Posterior cingulate gyrus (tissue), 11 donors: ENCODE data around the gene GNG4.
"Not testable (repeated sequence)": the region's sequence is repeated elsewhere in the genome, so short reads cannot be mapped to it uniquely, and the experiment has no call there.

Source experiments
- DNase-seq, 10 donors: peaks; one replicate each; pipeline versions ENCODE4 v3.0.0 to v3.0.0-alpha.2; 2020 to 2021; ENCODE audit warnings: mixed read lengths in 3 of 10
- intact Hi-C: fragments of 100-400 bp; cut with DNase I; formaldehyde crosslinking; loops from one replicate; pipeline ENCODE4 v1.15.1; 2023

The GNG4 gene

DNA sequence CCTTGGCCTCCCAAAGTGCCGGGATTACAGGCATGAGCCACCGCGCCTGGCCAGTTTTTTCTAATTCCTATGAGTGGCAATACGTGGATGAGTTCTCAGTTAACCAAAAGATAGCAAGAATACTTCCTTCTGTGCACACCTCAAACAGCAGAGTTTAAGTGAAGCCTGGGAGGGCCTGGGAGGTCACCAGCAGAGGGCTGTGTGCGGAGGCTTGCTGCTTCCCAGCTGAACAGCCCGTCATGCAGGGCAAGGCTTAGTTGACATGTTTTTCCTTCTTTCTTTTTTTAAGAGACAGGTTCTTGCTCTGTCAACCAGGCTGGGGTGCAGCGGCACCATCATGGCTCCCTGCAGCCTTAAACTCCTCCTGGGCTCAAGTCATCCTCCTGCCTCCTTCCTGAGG lies 17.8 kb downstream of the GNG4 start:
- intact Hi-C loops = no loop called here
- DNase-seq = no peak

DNA sequence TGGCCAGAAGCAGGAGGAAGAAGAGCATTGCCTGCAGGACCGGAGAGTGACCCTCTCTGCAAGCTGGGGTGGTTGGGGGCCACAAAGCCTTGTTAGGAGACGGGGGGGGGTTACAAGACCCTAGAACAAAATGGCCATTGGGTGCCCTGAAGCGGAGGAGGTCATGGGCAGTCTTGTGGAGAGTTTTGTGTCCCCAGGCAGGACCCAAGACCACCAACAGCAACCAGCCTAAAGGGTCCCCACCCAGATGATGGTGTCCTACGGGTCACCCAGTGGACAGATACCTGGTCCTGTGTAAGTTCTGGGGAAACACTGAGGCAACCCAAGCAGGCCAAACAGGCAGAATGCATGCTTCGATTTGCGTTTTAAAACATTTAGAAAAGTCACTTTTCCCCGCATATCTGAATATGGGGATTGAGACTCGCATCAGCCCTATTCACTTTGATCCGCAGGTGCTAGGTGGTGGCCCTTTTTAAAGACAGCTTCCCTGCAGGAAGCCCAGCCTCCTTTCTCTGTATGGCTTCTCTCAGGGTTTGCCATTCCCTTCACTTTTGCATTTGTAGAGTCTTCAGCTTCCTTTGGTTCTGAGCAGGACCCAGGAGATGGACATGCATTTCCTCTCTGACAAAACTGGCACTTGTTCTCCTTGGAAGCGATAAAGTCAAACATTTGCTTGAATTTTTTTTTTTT lies 21.1 kb downstream of the GNG4 start:
- DNase-seq = peak in 1 of 10 donors; percentile 61
- intact Hi-C loops = no loop called here

DNA sequence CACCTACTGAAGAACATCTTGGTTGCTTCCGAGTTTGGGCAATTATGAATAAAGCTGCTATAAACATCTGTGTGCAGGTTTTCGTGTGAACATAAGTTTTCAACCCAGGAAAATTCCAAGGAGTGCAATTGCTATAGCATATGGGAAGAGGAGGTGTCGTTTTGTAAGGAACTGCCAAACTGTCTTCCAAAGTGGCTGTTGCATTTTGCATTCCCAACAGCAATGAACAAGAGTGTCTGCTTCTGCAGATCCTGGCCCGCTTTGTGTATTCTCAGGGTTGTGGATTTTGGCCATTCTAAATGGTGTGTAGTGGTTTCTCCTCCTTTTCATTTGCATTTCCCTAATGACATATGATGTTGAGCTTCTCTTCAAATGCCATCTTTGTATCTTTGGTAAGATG lies 23.8 kb downstream of the GNG4 start:
- peak in 1 of 10 donors; percentile 58 for DNase-seq
- intact Hi-C loops = no loop called here

DNA sequence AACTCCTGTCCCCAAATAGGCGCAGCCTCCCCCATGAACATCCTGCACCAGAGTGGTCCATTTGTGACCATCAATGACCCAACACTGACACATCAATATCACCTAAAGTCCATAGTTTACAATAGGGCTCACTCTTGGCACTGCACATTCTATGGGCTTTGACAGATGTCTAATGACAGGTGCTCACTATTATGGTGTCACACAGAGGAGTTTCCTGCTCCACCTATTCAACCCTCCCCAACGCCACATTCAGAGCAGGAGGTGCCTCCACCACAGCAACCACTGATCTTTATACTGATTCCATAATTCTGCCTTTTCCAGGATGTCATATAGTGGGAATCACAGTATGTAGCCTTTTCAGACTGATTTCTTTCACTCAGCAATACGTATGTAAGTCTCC lies 24.2 kb downstream of the GNG4 start:
- intact Hi-C loops = no loop called here
- DNase-seq = peak in 1 of 10 donors; percentile 5

DNA sequence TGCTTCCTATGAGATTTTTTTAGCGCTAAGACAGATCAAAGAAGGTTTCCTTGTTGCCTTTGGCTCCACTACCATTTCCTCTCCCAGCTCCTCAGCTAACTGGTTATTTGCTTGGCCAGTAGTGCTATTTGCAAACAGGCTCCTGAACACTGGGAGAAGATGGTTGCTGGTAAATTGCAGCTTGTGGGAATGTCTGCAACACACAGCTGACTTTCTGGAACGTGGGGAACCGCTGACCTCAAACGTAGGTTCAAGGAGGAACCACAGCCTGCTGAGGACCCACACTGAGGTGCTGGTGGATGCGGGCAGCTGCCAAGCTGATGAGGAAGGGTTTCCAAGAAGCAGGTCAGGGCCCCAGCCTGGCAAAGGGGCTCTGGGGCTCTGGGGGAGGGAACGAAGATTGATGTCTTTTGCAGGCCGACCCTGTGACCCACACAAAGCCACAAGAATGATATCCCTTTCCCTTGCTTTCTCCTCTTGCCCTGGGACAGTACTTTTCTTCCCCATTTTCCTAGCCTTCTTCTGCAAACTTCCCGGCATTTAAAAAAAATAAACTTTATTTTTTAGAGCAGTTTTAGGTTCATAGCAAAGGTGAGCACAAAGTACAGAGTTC lies 24.8 kb downstream of the GNG4 start:
- intact Hi-C loops = no loop called here
- peak in 1 of 10 donors; percentile 75 for DNase-seq

DNA sequence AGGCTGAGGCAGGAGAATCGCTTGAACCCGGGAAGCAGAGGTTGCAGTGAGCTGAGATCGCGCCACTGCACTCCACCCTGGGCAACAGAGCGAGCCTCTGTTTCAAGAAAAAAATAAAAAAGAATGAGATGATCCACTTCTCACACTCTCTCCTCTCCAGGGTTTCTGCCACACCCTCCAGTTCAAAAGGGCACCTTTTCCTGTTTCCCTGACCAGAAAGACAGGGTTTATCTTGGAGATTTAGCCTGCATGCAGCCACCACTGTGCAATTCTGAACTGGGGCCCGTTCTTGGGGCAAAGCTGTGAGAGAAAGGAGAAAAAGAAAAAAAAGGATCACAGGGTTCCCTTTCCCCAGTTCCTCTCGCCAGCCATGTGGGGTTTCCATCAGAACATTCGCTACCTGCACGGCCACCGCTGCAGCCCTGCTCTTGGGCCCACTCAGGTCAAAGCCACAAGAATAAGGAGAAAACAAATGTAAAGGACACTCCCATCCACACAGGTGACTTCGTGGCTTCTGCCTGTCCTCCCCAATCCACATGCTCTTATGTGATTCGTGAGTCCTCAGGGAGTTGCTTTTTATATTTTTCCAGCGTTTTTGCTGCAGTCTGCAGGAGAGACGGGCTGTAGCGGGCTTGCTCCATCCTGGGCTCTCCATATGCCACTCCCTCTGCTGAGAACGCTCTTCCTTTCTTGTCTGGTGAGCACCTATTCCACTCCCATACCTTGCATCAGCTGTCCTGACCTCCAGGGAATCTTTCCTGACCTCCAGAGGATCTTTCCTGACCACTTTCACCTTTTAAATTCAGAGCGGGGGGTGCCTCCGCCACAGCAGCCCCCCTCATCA lies 26.4 kb downstream of the GNG4 start:
- intact Hi-C loops = no loop called here
- peak in 1 of 10 donors; percentile 62 for DNase-seq

DNA sequence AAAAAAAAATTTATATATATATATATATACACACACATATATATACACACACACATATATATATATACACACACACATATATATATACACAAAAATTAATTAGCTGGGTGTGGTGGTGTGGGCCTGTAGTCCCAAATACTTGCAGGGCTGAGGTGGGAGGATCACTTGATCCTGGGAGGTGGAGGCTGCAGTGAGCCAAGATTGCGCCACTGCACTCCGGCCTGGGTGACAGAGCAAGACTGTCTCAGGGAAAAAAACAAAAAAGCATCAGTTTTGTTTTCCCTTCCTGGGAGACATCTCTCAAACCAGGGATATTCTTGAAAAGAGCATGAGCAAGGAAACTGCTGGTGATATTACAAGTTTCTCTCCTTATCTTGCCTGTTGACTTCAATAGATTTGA lies 30.4 kb downstream of the GNG4 start:
- DNase-seq, intact Hi-C loops: not testable (repeated sequence)

DNA sequence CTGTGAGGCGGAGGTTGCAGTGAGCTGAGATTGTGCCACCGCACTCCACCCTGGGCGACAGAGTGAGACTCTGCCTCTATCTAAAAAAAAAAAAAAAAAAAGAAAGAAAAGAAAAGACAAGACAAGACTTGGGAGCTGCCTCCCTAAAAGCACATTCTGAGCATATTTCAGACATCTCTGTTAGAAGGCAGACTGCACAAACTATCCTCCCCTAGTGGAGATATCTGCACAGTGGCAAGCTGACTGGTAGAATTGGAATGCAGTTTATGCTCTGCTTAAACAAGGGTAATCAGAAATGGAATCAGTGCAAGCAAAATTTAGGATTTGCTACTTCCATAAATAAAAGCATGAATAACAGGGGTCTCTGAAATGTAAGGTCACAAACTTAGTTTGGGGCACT lies 31.8 kb downstream of the GNG4 start:
- intact Hi-C loops = no loop called here
- DNase-seq = no peak

DNA sequence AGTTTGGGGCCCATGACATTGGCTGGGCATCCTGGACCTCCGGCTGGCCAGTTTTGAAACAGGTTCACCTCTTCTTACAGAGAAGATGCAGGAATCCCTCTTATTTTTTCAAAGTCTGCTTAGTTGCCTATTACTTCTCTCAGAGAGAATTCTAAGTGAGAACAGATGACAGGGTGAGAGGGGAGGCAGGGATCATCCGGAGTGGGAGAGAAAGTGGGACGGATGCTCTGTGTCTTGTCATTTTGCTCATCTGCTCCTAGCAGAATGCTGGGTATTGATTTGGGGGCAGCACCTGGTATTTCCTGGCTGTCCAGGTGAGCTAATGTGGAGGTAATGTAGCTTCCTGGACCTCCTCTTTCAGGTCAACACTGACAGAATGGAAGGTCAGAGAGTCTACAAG lies 32.4 kb downstream of the GNG4 start:
- intact Hi-C loops = no loop called here
- DNase-seq = peak in 1 of 10 donors; percentile 12

DNA sequence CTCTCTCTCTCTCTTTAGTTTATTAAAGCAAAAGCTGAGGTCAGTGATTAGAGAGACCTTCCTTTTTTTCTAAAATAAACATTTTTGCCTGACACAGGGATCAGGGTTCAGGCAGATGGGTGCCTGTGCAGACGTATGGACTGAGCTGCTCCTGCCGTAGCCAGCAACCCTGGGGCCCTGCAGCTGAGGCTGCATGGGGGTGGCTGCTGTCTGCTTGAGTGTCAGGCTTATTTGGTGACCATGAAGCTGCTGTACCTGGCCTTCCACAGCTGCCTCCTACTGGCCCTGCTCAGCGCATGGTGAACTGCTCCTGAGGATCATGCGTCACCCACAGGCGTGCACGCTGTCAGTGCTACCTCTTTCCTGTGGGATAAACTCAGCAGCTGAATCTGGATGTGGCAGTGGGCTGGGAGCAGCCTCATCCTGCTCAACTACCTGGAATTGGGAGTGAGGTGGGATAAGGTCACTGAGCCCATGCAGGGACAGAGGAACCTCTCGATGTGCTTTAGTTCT lies 35.1 kb downstream of the GNG4 start:
- intact Hi-C loops = no loop called here

DNA sequence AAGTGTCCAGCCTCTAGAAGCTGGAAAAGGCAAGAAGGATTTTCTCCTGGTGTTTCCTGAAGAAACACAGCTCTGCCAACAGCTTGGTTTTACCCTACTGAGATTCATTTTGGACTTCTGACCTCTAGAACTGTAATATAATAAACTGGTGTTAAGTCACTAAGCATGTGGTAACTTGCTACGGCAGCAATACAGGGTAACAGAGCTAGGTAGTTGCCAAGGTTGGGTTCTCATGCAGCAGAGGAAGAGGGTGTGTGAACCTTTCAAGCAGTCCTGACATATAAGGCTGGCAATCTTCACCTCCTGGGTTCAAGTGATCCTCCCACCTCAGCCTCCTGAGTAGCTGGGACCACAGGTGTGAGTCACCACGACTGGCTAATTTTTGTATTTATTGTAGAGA lies 36.0 kb downstream of the GNG4 start:
- DNase-seq = no peak
- intact Hi-C loops = no loop called here

More for the DNA sequence above, 35.1 kb downstream of the GNG4 start:
- DNase-seq = peak in 1 of 10 donors; percentile 60

DNA sequence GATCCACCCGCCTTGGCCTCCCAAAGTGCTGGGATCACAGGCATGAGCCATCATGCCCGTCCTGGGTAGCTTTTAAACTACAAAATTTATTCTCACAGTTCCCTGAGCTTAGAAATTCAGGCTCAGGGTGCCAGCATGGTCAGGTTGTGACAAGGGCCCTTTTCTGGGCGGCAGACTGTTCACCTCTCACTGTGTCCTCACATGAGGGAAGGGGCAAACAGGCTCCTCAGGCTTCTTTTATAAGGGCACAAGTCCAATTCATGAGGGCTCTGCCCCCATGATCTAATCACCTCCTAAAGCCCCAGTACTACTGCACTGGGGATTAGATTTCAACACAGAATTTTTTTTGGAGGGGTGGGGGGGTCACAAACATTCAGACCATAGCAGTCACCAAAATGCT lies 36.8 kb downstream of the GNG4 start:
- peak in 1 of 10 donors; percentile 21 for DNase-seq
- intact Hi-C loops = no loop called here

DNA sequence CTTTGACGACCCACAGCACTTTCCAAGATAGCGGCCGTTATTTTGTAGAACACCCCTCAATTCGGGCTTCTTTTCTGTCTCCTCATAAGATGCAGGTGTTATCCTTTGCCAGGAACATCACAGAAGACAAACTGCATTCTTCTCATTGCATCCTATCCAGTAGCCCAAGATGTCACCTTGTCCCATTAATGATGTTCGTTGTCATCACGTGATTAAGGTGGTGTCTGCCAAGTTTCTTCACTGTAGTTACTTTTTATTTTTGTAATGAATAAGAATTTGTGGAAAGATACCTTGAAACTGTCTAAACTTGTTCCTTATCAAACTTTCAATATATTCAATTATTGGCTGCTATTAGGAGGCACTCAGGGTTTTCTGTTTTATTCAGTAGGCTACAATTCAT lies 39.4 kb downstream of the GNG4 start:
- intact Hi-C loops = no loop called here
- DNase-seq = peak in 1 of 10 donors; percentile 4

DNA sequence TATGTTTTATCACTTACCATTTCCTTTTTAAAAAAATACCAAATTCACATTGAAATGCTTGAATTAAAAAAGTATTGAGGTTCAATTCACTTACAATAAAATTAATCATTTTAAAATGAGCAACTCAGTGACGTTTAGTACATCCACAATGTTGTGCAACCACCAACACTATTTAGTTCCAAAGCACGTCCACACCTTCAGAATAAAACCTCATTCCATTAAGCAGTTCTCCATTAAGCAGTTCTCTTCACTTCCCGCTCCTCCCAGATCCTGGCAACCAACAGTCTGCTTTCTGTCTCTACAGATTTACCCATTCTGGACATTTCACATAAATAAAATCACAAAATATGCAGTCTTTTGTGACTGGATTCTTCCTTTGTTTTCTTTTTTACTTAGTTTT lies 41.3 kb downstream of the GNG4 start:
- intact Hi-C loops = no loop called here
- no peak for DNase-seq

DNA sequence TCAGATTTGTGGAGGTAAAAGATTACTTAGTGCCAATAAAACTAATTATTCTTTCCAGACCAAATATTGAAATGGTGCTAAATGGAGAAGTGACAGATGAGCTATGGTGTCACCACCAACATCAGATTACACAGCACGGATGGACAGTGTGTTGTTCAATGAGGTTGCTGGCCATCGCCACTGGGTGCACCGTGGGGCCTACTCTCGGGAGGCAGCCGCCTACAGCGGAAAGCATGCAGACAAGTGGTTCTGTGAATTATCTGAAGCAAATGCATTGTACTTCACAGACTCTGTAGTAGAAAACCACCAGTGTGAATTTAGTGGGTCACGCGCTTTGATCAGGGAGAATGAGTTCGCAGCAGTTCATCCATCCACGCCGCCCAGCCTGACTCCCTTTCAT lies 42.3 kb downstream of the GNG4 start:
- intact Hi-C loops = no loop called here

DNA sequence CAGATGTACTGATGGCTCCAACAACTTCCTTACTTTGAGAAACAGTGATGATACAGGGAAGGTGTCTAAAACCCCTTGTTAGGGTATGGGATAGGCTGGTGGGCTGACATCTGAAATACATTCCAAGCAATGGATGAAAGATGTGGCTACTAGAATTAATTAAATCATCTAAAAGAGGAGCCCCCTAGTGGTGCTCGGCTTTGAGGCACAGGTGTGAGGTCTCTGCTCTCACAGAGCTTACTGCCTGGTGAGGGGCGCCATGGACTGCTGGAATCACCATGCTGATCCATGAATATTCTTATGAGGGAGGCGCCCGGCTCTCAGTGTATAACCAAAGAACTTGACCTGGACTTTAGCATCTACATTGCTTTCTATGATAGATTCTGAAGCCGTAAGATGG lies 48.5 kb downstream of the GNG4 start:
- peak in 2 of 10 donors; percentile 19 to 68 for DNase-seq
- intact Hi-C loops = no loop called here

More for the DNA sequence above, 42.3 kb downstream of the GNG4 start:
- DNase-seq = peak in 1 of 10 donors; percentile 62

DNA sequence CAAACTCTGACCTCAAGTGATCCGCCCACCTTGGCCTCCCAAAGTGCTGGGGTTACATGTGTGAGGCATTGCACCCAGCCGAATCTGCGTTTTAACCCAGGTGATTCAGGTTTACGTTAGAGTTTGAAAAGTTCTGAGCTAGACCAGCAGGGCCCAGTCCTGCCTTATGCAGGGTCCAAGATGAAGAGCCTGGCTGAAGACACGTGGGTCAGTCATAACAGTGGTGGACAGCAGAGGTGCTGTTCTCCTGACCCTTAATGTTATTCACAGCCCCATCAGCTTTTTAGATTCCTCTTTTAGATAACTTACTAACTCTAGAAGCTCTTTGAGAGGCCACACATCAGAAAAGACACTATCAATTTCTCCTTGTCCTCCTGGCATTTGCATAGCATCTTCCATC lies 50.0 kb downstream of the GNG4 start:
- DNase-seq = peak in 1 of 10 donors; percentile 61
- intact Hi-C loops = no loop called here

DNA sequence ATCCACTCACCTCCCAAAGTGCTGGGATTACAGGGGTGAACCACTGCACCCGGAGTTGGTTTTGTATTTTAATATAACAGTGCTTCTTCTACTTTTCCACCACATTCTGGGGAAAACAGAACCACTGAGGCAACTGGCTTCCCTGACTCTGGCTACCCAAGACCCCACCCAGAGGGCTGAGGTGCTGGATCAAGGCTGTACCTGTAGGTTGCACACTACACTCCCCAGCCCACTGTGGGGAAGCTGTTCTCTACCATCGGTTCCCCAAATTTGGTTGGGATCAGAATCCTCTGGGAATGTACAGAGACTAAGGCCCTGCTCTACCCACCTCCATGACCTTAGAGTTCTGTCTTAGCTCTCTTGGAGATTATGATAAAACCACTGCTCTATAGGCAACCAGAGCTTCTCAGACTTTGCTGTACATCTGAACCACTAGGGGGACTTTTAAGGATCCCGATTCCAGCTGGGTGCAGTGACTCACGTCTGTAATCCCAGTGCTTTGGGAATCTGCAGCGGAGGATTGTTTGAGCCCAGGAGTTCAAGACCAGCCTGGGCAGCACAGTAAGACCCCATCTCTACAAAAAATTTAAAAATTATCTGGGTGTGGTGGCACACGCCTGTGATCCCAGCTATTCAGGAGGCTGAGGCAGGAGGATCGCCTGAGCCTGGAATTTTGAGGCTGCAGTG lies 51.6 kb downstream of the GNG4 start:
- DNase-seq = peak in 1 of 10 donors; percentile 71
- intact Hi-C loops = no loop called here

DNA sequence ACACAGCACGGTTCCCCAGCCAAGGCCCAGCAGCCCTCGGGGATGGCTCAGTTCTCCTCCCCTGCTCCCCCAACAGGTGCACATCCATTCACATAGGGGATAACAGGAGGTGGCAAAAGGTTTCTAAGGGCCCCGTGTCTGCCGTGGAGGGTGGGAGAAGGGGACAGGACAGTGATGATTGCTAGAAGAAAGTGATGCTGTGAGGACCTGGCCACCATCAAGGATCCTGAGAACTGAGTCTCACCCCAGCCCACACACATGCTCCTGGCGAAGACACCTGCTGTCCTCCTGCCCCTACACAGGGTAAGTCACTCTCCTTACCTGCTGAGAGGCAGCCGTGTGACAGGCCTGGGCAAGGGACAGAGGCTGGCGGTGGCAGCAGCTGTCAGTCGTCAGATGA lies 54.5 kb downstream of the GNG4 start:
- intact Hi-C loops = no loop called here
- DNase-seq = peak in 1 of 10 donors; percentile 24

DNA sequence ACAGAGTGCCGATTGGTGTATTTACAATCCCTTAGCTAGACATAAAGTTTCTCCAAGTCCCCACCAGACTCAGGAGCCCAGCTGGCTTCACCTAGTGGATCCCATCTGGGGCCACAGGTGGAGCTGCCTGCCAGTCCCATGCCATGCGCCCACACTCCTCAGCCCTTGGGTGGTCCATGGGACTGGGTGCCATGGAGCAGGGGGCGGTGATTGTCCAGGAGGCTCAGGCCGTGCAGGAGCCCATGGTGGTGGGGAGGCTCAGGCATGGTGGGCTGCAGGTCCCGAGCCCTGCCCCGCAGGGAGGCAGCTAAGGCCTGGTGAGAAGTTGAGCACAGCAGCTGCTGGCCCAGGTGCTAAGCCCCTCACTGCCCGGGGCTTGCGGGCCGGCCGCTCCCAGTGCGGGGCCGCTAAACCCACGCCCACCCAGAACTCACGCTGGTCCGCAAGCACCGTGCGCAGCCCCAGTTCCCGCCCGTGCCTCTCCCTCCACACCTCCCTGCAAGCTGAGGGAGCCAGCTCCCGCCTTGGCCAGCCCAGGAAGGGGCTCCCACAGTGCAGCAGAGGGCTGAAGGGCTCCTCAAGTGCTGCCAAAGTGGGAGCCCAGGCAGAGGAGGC lies 55.2 kb downstream of the GNG4 start:
- intact Hi-C loops = not testable (repeated sequence)
- DNase-seq = peak in 2 of 10 donors; percentile 59 to 77
